Ishikawa (cell line): ENCODE measurements around the gene PLEK2.

Experiments
- CEBPB ChIP-seq: IDR thresholded peaks from 2 replicates; pipeline ENCODE4 v1.6.1; 2012
- CREB1 ChIP-seq: IDR thresholded peaks from 2 replicates; pipeline ENCODE4 v1.6.1; 2012; ENCODE audit warnings: low read depth
- EP300 ChIP-seq: IDR thresholded peaks from 2 replicates; pipeline ENCODE4 v1.6.1; 2012; ENCODE audit warnings: borderline replicate concordance
- RAD21 ChIP-seq: IDR thresholded peaks from 2 replicates; pipeline ENCODE4 v1.6.1; 2012; ENCODE audit warnings: low read depth
- TAF1 ChIP-seq: IDR thresholded peaks from 2 replicates; pipeline ENCODE4 v1.6.1; 2012; ENCODE audit warnings: low read depth, mild to moderate bottlenecking
- TCF12 ChIP-seq: IDR thresholded peaks from 2 replicates; pipeline ENCODE4 v1.6.1; 2012; ENCODE audit warnings: low read depth
- TF ChIP-seq, protein P1 (sequence below): IDR thresholded peaks from 2 replicates; pipeline ENCODE4 v1.6.1; 2012
- TF ChIP-seq, protein P2 (sequence below): IDR thresholded peaks from 2 replicates; pipeline ENCODE4 v1.6.1; 2012; ENCODE audit warnings: low read depth, mild to moderate bottlenecking

DNA sequence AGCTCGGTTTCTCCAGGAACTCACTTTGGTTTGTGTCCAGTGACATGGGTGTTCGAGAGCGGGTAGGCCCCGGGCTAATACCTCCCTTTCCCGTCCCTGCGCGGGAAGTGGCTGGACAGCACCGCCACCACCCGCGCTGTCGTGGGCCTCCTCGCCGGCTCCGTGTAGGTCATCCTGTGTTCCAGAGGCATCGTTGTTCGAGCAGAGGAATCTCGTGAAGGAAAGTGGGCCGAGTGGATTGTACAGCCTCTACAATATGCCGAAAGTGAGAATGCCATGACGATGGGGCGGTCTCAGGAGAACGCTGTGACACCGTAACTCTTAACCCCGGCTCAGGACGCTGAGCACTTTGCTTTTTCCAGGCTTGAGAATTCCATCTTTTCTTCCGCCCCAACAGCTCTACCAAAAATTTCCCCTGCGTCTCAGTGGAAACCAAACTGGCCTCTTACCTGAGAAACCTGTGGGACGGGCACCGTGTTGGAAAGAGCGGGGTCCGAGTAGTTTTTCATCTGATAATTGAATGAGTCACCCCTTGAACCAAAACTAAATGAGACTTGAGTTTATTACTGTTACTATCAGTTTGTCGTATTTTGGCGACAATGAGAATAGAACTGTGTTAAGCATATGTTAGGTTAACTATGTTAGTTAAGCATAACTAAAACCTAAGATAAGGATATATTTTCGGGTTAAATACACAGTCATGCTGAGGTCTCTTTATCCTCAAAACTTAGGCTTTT lies 51.3 kb downstream of the PLEK2 start:
- TF ChIP-seq EP300 (no peak), CREB1 (no peak), CEBPB (no peak), TCF12 (no peak; the same call in 1 of the 2 replicates), TAF1 (no peak; the same call in 1 of the 2 replicates), RAD21 (no peak)
- TF ChIP-seq, protein P1, sequence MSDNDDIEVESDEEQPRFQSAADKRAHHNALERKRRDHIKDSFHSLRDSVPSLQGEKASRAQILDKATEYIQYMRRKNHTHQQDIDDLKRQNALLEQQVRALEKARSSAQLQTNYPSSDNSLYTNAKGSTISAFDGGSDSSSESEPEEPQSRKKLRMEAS: peak; percentile 3; the same call in 1 of the 2 replicates
- TF ChIP-seq, protein P2, sequence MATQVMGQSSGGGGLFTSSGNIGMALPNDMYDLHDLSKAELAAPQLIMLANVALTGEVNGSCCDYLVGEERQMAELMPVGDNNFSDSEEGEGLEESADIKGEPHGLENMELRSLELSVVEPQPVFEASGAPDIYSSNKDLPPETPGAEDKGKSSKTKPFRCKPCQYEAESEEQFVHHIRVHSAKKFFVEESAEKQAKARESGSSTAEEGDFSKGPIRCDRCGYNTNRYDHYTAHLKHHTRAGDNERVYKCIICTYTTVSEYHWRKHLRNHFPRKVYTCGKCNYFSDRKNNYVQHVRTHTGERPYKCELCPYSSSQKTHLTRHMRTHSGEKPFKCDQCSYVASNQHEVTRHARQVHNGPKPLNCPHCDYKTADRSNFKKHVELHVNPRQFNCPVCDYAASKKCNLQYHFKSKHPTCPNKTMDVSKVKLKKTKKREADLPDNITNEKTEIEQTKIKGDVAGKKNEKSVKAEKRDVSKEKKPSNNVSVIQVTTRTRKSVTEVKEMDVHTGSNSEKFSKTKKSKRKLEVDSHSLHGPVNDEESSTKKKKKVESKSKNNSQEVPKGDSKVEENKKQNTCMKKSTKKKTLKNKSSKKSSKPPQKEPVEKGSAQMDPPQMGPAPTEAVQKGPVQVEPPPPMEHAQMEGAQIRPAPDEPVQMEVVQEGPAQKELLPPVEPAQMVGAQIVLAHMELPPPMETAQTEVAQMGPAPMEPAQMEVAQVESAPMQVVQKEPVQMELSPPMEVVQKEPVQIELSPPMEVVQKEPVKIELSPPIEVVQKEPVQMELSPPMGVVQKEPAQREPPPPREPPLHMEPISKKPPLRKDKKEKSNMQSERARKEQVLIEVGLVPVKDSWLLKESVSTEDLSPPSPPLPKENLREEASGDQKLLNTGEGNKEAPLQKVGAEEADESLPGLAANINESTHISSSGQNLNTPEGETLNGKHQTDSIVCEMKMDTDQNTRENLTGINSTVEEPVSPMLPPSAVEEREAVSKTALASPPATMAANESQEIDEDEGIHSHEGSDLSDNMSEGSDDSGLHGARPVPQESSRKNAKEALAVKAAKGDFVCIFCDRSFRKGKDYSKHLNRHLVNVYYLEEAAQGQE: peak; percentile 59
